OCI-LY1 (cell line): Measurements from ENCODE around the gene PHKA2.

ENCODE experiments used
- H2AFZ ChIP-seq: fragments of 200-600 bp; sonication (generic), shearing (Covaris generic); 2 replicates; pipeline ENCODE4 v1.6.0; 2014; ENCODE audit warnings: antibody characterized with exemption, mild to moderate bottlenecking, low read length
- H3F3A ChIP-seq: fragments of 200-600 bp; sonication (generic), shearing (Covaris generic); 2 replicates; pipeline ENCODE4 v1.6.0; 2014; ENCODE audit warnings: mild to moderate bottlenecking, antibody characterized with exemption, low read length, moderate library complexity; ENCODE audit not compliant: insufficient read depth
- H3K27ac ChIP-seq: fragments of 200-600 bp; sonication (generic); 2 replicates; pipeline ENCODE4 v1.5.1; 2014; ENCODE audit warnings: low read length, mixed run types, mild to moderate bottlenecking, low read depth; ENCODE audit not compliant: poor library complexity, severe bottlenecking
- H3K27me3 ChIP-seq: fragments of 200-600 bp; sonication (generic); 2 replicates; pipeline ENCODE4 v1.6.0; 2014; ENCODE audit warnings: antibody characterized with exemption, mild to moderate bottlenecking, low read length, moderate library complexity; ENCODE audit not compliant: insufficient read depth
- H3K36me3 ChIP-seq: fragments of 200-600 bp; sonication (generic); 2 replicates; pipeline ENCODE4 v1.6.1; 2014; ENCODE audit warnings: mild to moderate bottlenecking, antibody characterized with exemption, low read length, moderate library complexity, mixed read lengths; ENCODE audit not compliant: insufficient read depth
- H3K4me1 ChIP-seq: fragments of 200-600 bp; sonication (generic); 2 replicates; pipeline ENCODE4 v1.5.1; 2014; ENCODE audit warnings: mild to moderate bottlenecking, low read length, moderate library complexity; ENCODE audit not compliant: insufficient read depth, severe bottlenecking
- H3K4me2 ChIP-seq: fragments of 200-600 bp; sonication (generic), shearing (Covaris generic); 2 replicates; pipeline ENCODE4 v1.6.1; 2014; ENCODE audit warnings: low read length
- H3K4me3 ChIP-seq: fragments of 200-600 bp; sonication (generic); 2 replicates; pipeline ENCODE4 v1.5.1; 2014; ENCODE audit warnings: low read length, low read depth, mild to moderate bottlenecking, mixed read lengths; ENCODE audit not compliant: poor library complexity, severe bottlenecking
- H3K79me2 ChIP-seq: fragments of 200-600 bp; shearing (Covaris generic); 2 replicates; pipeline ENCODE4 v1.6.1; 2016; ENCODE audit warnings: mixed run types, low read length, mixed read lengths; ENCODE audit not compliant: insufficient read depth
- H3K9ac ChIP-seq: fragments of 200-600 bp; sonication (generic), shearing (Covaris generic); 2 replicates; pipeline ENCODE4 v1.6.1; 2014; ENCODE audit warnings: mild to moderate bottlenecking, low read length, mixed read lengths
- H3K9me2 ChIP-seq: fragments of 200-600 bp; sonication (generic), shearing (Covaris generic); 2 replicates; pipeline ENCODE4 v1.6.1; 2014; ENCODE audit warnings: low read depth, mild to moderate bottlenecking, low read length, mixed read lengths
- H3K9me3 ChIP-seq: fragments of 200-600 bp; shearing (Covaris generic); 2 replicates; pipeline ENCODE4 v1.6.1; 2014; ENCODE audit warnings: low read length, mixed read lengths
- H4K20me1 ChIP-seq: fragments of 200-600 bp; sonication (generic), shearing (Covaris generic); 2 replicates; pipeline ENCODE4 v1.6.0; 2016; ENCODE audit warnings: mild to moderate bottlenecking, low read length; ENCODE audit not compliant: insufficient read depth
- CTCF ChIP-seq: fragments of 200-600 bp; sonication (generic), shearing (Covaris generic); IDR thresholded peaks from 2 replicates; pipeline ENCODE4 v1.5.1; 2017; ENCODE audit warnings: mild to moderate bottlenecking, antibody characterized with exemption, low read length, moderate library complexity, mixed read lengths
- EZH2 ChIP-seq: fragments of 200-600 bp; sonication (generic), shearing (Covaris generic); IDR thresholded peaks from 2 replicates; pipeline ENCODE4 v1.8.0; 2017; ENCODE audit warnings: borderline replicate concordance, mixed run types, mild to moderate bottlenecking, antibody characterized with exemption, low read length, moderate library complexity, mixed read lengths

The PHKA2 gene

GRCh38 chrX:18962329-18962728 is 21.6 kb downstream of the PHKA2 start:
- H2AFZ ChIP-seq = no peak overlapping the region
- no peaks in the 10 kb centered on the region for H3F3A ChIP-seq
- no peaks in the 10 kb centered on the region for H3K27me3 ChIP-seq
- no peak overlapping the region for H3K27ac ChIP-seq
- no peaks in the 10 kb centered on the region for H3K79me2 ChIP-seq
- no peak overlapping the region for H3K4me2 ChIP-seq
- TF ChIP-seq EZH2 = no peak
- TF ChIP-seq CTCF = no peak
- H3K9me3 ChIP-seq = no peaks in the 10 kb centered on the region
- H3K36me3 ChIP-seq = no peaks in the 10 kb centered on the region
- H4K20me1 ChIP-seq = no peaks in the 10 kb centered on the region
- H3K9me2 ChIP-seq = no peaks in the 10 kb centered on the region
- H3K4me3 ChIP-seq = no peak overlapping the region
- H3K4me1 ChIP-seq = peaks cover 3% of the 10 kb centered on the region
- H3K9ac ChIP-seq = no peak overlapping the region

- no peak overlapping the region for H3K27ac ChIP-seq
- no peaks in the 10 kb centered on the region for H3K9me3 ChIP-seq
- TF ChIP-seq EZH2 (no peak), CTCF (no peak)
- no peaks in the 10 kb centered on the region for H3K79me2 ChIP-seq
- peaks cover 3% of the 10 kb centered on the region for H3K4me1 ChIP-seq
- H3F3A ChIP-seq = no peaks in the 10 kb centered on the region
- H4K20me1 ChIP-seq = no peaks in the 10 kb centered on the region
- no peak overlapping the region for H3K4me2 ChIP-seq
- H3K4me3 ChIP-seq = no peak overlapping the region
- no peaks in the 10 kb centered on the region for H3K36me3 ChIP-seq
- no peaks in the 10 kb centered on the region for H3K9me2 ChIP-seq
- H3K27me3 ChIP-seq = no peaks in the 10 kb centered on the region
- H3K9ac ChIP-seq = no peak overlapping the region
- no peak overlapping the region for H2AFZ ChIP-seq
These were observed 22.2 kb downstream of the PHKA2 start for GRCh38 chrX:18961686-18962085.

GRCh38 chrX:18956303-18957032 is 27.4 kb downstream of the PHKA2 start:
- no peak overlapping the region for H3K4me3 ChIP-seq
- H3K27ac ChIP-seq = no peak overlapping the region
- no peak overlapping the region for H2AFZ ChIP-seq

More at GRCh38 chrX:18956303-18957032, 27.4 kb downstream of the PHKA2 start:
- H3K9ac ChIP-seq = no peak overlapping the region
- no peaks in the 10 kb centered on the region for H3K9me2 ChIP-seq
- H3K4me2 ChIP-seq = no peak overlapping the region
- TF ChIP-seq CTCF (no peak), EZH2 (no peak)
- no peaks in the 10 kb centered on the region for H3K9me3 ChIP-seq
- H3K4me1 ChIP-seq = peaks cover 3% of the 10 kb centered on the region
- H4K20me1 ChIP-seq = no peaks in the 10 kb centered on the region
- H3F3A ChIP-seq = no peaks in the 10 kb centered on the region
- H3K36me3 ChIP-seq = no peaks in the 10 kb centered on the region
- no peaks in the 10 kb centered on the region for H3K27me3 ChIP-seq
- H3K79me2 ChIP-seq = no peaks in the 10 kb centered on the region
